SK-N-SH (cell line): ENCODE data around the gene TBX4. TPM values are rescaled to one million over a fixed set of nuclear protein-coding genes. Genes with fewer than 3 reads are reported as not detected.

Experiments
- CTCF ChIA-PET: fragments of 300-600, 350-600 bp; formaldehyde crosslinking; extraction: SDS; loops from one replicate; lab custom pipeline; 2021; lab: Yijun Ruan, JAX
- POLR2A ChIA-PET: fragments of 350-600 bp; sonication (Branson Sonifier 250); formaldehyde crosslinking; extraction: SDS; loops from one replicate; lab custom pipeline; 2020; ENCODE audit warnings: antibody characterized with exemption, inconsistent platforms; lab: Yijun Ruan, JAX
- DNase-seq: peaks from one replicate; pipeline ENCODE4 v3.0.0; 2012
- H2AFZ ChIP-seq: fragments of 200-600 bp; sonication (generic); 2 replicates; pipeline ENCODE4 v1.8.1; 2016; ENCODE audit warnings: antibody characterized with exemption, mild to moderate bottlenecking, low read depth
- H3F3A ChIP-seq: fragments of 200-600 bp; sonication (generic); replicated peaks from 2 replicates; pipeline ENCODE3; 2016; ENCODE audit warnings: antibody characterized with exemption, mild to moderate bottlenecking; ENCODE audit not compliant: insufficient read depth
- H3K27ac ChIP-seq, 2 experiments: fragments of 200-500 bp in 1 of 2; fragments of 200-600 bp in 1 of 2; sonication (Bioruptor generic) in 1 of 2; sonication (generic), shearing (Covaris generic) in 1 of 2; 2 replicates each; pipeline versions ENCODE4 v1.5.1 to v1.6.1; 2014 to 2016; ENCODE audit warnings: low read depth in 2 of 2, inconsistent platforms in 1 of 2, low read length in 1 of 2, mild to moderate bottlenecking in 1 of 2, mixed read lengths in 1 of 2
- H3K27me3 ChIP-seq: fragments of 200-600 bp; sonication (generic), shearing (Covaris generic); 2 replicates; pipeline ENCODE4 v1.6.1; 2016; ENCODE audit warnings: mixed run types; ENCODE audit not compliant: insufficient read depth
- H3K36me3 ChIP-seq, 2 experiments: fragments of 200-500 bp in 1 of 2; fragments of 200-600 bp in 1 of 2; sonication (Bioruptor generic) in 1 of 2; sonication (generic) in 1 of 2; replicated peaks in 1 of 2; 2 replicates each; pipeline versions ENCODE3 to v1.5.1; 2014 to 2016; ENCODE audit warnings: low read length in 1 of 2, mild to moderate bottlenecking in 1 of 2; ENCODE audit not compliant: insufficient read depth in 2 of 2, control insufficient read depth in 1 of 2
- H3K4me1 ChIP-seq, 2 experiments: fragments of 200-500 bp in 1 of 2; fragments of 200-600 bp in 1 of 2; sonication (Bioruptor generic) in 1 of 2; sonication (generic), shearing (Covaris generic) in 1 of 2; 2 replicates each; pipeline versions ENCODE4 v1.5.1 to v1.6.1; 2014 to 2016; ENCODE audit warnings: low read depth in 1 of 2, low read length in 1 of 2, mixed run types in 1 of 2; ENCODE audit not compliant: insufficient read depth in 2 of 2, control insufficient read depth in 1 of 2
- H3K4me2 ChIP-seq: fragments of 200-600 bp; sonication (generic), shearing (Covaris generic); 2 replicates; pipeline ENCODE4 v1.6.1; 2017; ENCODE audit warnings: mixed run types
- H3K4me3 ChIP-seq, 2 experiments: fragments of 200-500 bp in 1 of 2; fragments of 200-600 bp in 1 of 2; sonication (Bioruptor generic) in 1 of 2; sonication (generic), shearing (Covaris generic) in 1 of 2; 2 replicates each; pipeline versions ENCODE4 v1.5.1 to v1.8.1; 2014 to 2016; ENCODE audit warnings: low read depth in 2 of 2, inconsistent platforms in 1 of 2, low read length in 1 of 2, mild to moderate bottlenecking in 1 of 2, mixed read lengths in 1 of 2, moderate library complexity in 1 of 2
- H3K79me2 ChIP-seq: fragments of 200-600 bp; sonication (generic); 2 replicates; pipeline ENCODE4 v1.8.1; 2017; ENCODE audit warnings: mild to moderate bottlenecking; ENCODE audit not compliant: insufficient read depth
- H3K9ac ChIP-seq: fragments of 200-600 bp; sonication (generic); 2 replicates; pipeline ENCODE4 v1.6.1; 2017; ENCODE audit warnings: mixed run types
- H3K9me2 ChIP-seq: fragments of 200-600 bp; sonication (generic); 2 replicates; pipeline ENCODE4 v1.6.1; 2017; ENCODE audit warnings: mixed run types
- H3K9me3 ChIP-seq: fragments of 200-600 bp; sonication (generic); 2 replicates; pipeline ENCODE4 v1.6.1; 2017; ENCODE audit warnings: mixed run types, mild to moderate bottlenecking, moderate library complexity
- H4K20me1 ChIP-seq: fragments of 200-600 bp; sonication (generic); 2 replicates; pipeline ENCODE4 v1.6.1; 2017; ENCODE audit warnings: mild to moderate bottlenecking, mixed run types; ENCODE audit not compliant: insufficient read depth
- CTCF ChIP-seq: fragments of 200-600 bp; sonication (generic); IDR thresholded peaks from 2 replicates; pipeline ENCODE4 v1.6.1; 2017; ENCODE audit warnings: antibody characterized with exemption, mild to moderate bottlenecking, moderate library complexity
- EZH2phosphoT487 ChIP-seq: fragments of 200-600 bp; sonication (generic); IDR thresholded peaks from 2 replicates; pipeline ENCODE4 v1.6.1; 2017; ENCODE audit warnings: low read depth, mixed run types, mild to moderate bottlenecking, antibody characterized with exemption, moderate library complexity, borderline replicate concordance
- FOXM1 ChIP-seq: IDR thresholded peaks from 2 replicates; pipeline ENCODE4 v1.4.0; 2012; ENCODE audit warnings: low read depth, mild to moderate bottlenecking
- IRF3 ChIP-seq: fragments of 150-350 bp; IDR thresholded peaks from 2 replicates; pipeline ENCODE4 v1.6.1; 2016; ENCODE audit warnings: mild to moderate bottlenecking, low read depth, low read length
- JUND ChIP-seq: IDR thresholded peaks from 2 replicates; pipeline ENCODE4 v1.4.0; 2012
- MAX ChIP-seq: IDR thresholded peaks from 2 replicates; pipeline ENCODE4 v1.4.0; 2012; ENCODE audit warnings: low read depth
- MEF2A ChIP-seq: IDR thresholded peaks from 2 replicates; pipeline ENCODE4 v1.4.0; 2012; ENCODE audit warnings: low read depth, borderline replicate concordance
- POLR2AphosphoS5 ChIP-seq: IDR thresholded peaks from 2 replicates; pipeline ENCODE4 v1.6.1; 2012; ENCODE audit warnings: low read depth, low read length
- RCOR1 ChIP-seq: fragments of 150-350 bp; IDR thresholded peaks from 2 replicates; pipeline ENCODE4 v1.6.1; 2017; ENCODE audit warnings: antibody characterized with exemption, low read length
- REST ChIP-seq: IDR thresholded peaks from 2 replicates; pipeline ENCODE4 v1.6.1; 2012; ENCODE audit warnings: mild to moderate bottlenecking, low read depth, low read length, moderate library complexity
- RXRA ChIP-seq: IDR thresholded peaks from 2 replicates; pipeline ENCODE4 v1.4.0; 2012; ENCODE audit warnings: low read depth, mild to moderate bottlenecking, borderline replicate concordance
- TAF1 ChIP-seq: IDR thresholded peaks from 2 replicates; pipeline ENCODE4 v1.6.1; 2012; ENCODE audit warnings: low read depth, mild to moderate bottlenecking, low read length, moderate library complexity, borderline replicate concordance
- TCF12 ChIP-seq: IDR thresholded peaks from 2 replicates; pipeline ENCODE4 v1.4.0; 2012
- USF2 ChIP-seq: fragments of 150-350 bp; IDR thresholded peaks from 2 replicates; pipeline ENCODE4 v1.6.1; 2017; ENCODE audit warnings: antibody characterized with exemption, low read length, low read depth, borderline replicate concordance
- ZBTB33 ChIP-seq: IDR thresholded peaks from 2 replicates; pipeline ENCODE4 v1.4.0; 2012; ENCODE audit warnings: low read depth, borderline replicate concordance
- WGBS: methylation state at CpG from one replicate; pipeline ENCODE4 v1.1.6; 2017; ENCODE audit warnings: low lambda C conversion rate; 5-methylcytosine and 5-hydroxymethylcytosine counted together
- polyA plus RNA-seq, 3 experiments: library from polyadenylated mRNA; depleted of rRNA; stranded (reverse); fragments of >200 nt; gene quantifications; 2 replicates each; pipeline ENCODE4 v1.2.3, GENCODE V29; 2012

TBX4 gene
- polyA plus RNA-seq, 1 of the 3 experiments (the other 2 are of a cell fraction): 0.02 TPM

- ChIA-PET POLR2A (no interaction called here), CTCF (interaction anchor here (0.5 to 3.5 kb wide), 4 partner anchors 17 to 106 kb away, joined by 3 to 11 read pairs (median 6); no protein-coding TSS in a partner anchor)
- Histone ChIP-seq H3K36me3 (no peaks in the 10 kb centered on the region), H3K9ac (no peak overlapping the region), H3K4me2 (no peak overlapping the region), H3K4me1 (no peaks in the 10 kb centered on the region; a peak in 1 of 4 replicates), H3K27me3 (no peaks in the 10 kb centered on the region), H3K27ac (no peak overlapping the region), H3K9me3 (no peaks in the 10 kb centered on the region), H3F3A (no peaks in the 10 kb centered on the region), H3K4me3 (no peak overlapping the region), H4K20me1 (no peaks in the 10 kb centered on the region), H3K79me2 (no peaks in the 10 kb centered on the region), H3K9me2 (no peaks in the 10 kb centered on the region), H2AFZ (no peak overlapping the region)
- TF ChIP-seq TAF1 (no peak), CTCF (no peak)
- 81% methylated on average over 6 of the region's 6 CpGs for WGBS
- DNase-seq: no peak
These were observed 7.4 kb upstream of the TBX4 start for GRCh38 chr17:61444831-61445230.

GRCh38 chr17:61447358-61447757 is 4.9 kb upstream of the TBX4 start:
- ChIA-PET POLR2A (interaction anchor here (0.9 kb wide), 1 partner anchor 15 kb away, joined by 4 read pairs; no protein-coding TSS in a partner anchor), CTCF (interaction anchor here (0.6 to 2.6 kb wide), 6 partner anchors 10 to 703 kb away, joined by 3 to 12 read pairs (median 5); no protein-coding TSS in a partner anchor)
- H3K9me2 ChIP-seq: no peaks in the 10 kb centered on the region
- no peak overlapping the region for H3K27ac ChIP-seq
- no peaks in the 10 kb centered on the region; a peak in 1 of 4 replicates for H3K4me1 ChIP-seq
- H3K9ac ChIP-seq: no peak overlapping the region
- H2AFZ ChIP-seq: no peak overlapping the region
- no peak for DNase-seq
- H3K4me2 ChIP-seq: no peak overlapping the region
- H3K9me3 ChIP-seq: no peaks in the 10 kb centered on the region
- H3F3A ChIP-seq: no peaks in the 10 kb centered on the region
- no peak overlapping the region for H3K4me3 ChIP-seq
- no peaks in the 10 kb centered on the region for H4K20me1 ChIP-seq
- H3K27me3 ChIP-seq: no peaks in the 10 kb centered on the region
- no peaks in the 10 kb centered on the region for H3K36me3 ChIP-seq
- no peaks in the 10 kb centered on the region for H3K79me2 ChIP-seq
- TF ChIP-seq MAX (no peak), TAF1 (no peak), ZBTB33 (no peak), EZH2phosphoT487 (no peak), POLR2AphosphoS5 (no peak), MEF2A (no peak), RXRA (no peak), JUND (no peak), FOXM1 (no peak), IRF3 (no peak), TCF12 (no peak), REST (no peak), USF2 (no peak), RCOR1 (no peak)
